Rectal smooth muscle tissue (tissue), 1 donor: ENCODE data around the gene GNS.

Experiments used
- H3K27ac ChIP-seq: one replicate; pipeline ENCODE4 v1.7.0; 2013; ENCODE audit warnings: low read depth, low read length, inconsistent platforms
- H3K27me3 ChIP-seq: one replicate; pipeline ENCODE4 v1.7.0; 2013; ENCODE audit warnings: low read length; ENCODE audit not compliant: control insufficient read depth, insufficient read depth
- H3K36me3 ChIP-seq: one replicate; pipeline ENCODE4 v1.7.0; 2013; ENCODE audit warnings: low read length; ENCODE audit not compliant: control insufficient read depth, insufficient read depth
- H3K4me1 ChIP-seq: one replicate; pipeline ENCODE4 v1.7.0; 2013; ENCODE audit warnings: low read length; ENCODE audit not compliant: control insufficient read depth, insufficient read depth
- H3K4me3 ChIP-seq: one replicate; pipeline ENCODE4 v1.7.0; 2013; ENCODE audit warnings: low read length
- H3K9ac ChIP-seq: one replicate; pipeline ENCODE4 v1.7.0; 2013; ENCODE audit warnings: low read length

Gene GNS

GRCh38 chr12:64760808-64761573 lies 1.8 kb upstream of the GNS start:
- H3K36me3 ChIP-seq, result no peaks in the 10 kb centered on the region
- no peak overlapping the region for H3K4me3 ChIP-seq
- H3K4me1 ChIP-seq, result peaks cover 2% of the 10 kb centered on the region
- H3K27ac ChIP-seq, result no peak overlapping the region
- H3K27me3 ChIP-seq, result no peaks in the 10 kb centered on the region
- H3K9ac ChIP-seq, result no peak overlapping the region

- no peak overlapping the region for H3K9ac ChIP-seq
- no peak overlapping the region for H3K27ac ChIP-seq
- H3K27me3 ChIP-seq, result no peaks in the 10 kb centered on the region
- H3K4me3 ChIP-seq, result peak overlapping the region; percentile 19
- H3K36me3 ChIP-seq, result no peaks in the 10 kb centered on the region
- peaks cover 2% of the 10 kb centered on the region for H3K4me1 ChIP-seq
Observed at GRCh38 chr12:64757771-64758170, 1.4 kb downstream of the GNS start.

- no peak overlapping the region for H3K27ac ChIP-seq
- H3K36me3 ChIP-seq, result no peaks in the 10 kb centered on the region
- no peak overlapping the region for H3K9ac ChIP-seq
- H3K4me1 ChIP-seq, result peaks cover 2% of the 10 kb centered on the region
- no peaks in the 10 kb centered on the region for H3K27me3 ChIP-seq
- no peak overlapping the region for H3K4me3 ChIP-seq
Observed at GRCh38 chr12:64756376-64756775, 2.8 kb downstream of the GNS start.

- Histone ChIP-seq H3K27ac (no peak overlapping the region), H3K9ac (no peak overlapping the region), H3K27me3 (no peaks in the 10 kb centered on the region), H3K36me3 (no peaks in the 10 kb centered on the region), H3K4me1 (no peaks in the 10 kb centered on the region), H3K4me3 (no peak overlapping the region)
Observed at GRCh38 chr12:64753427-64753826, 5.8 kb downstream of the GNS start.

GRCh38 chr12:64752833-64753238 lies 6.4 kb downstream of the GNS start:
- Histone ChIP-seq H3K27ac (no peak overlapping the region), H3K27me3 (no peaks in the 10 kb centered on the region), H3K36me3 (no peaks in the 10 kb centered on the region), H3K4me3 (no peak overlapping the region), H3K4me1 (no peaks in the 10 kb centered on the region), H3K9ac (no peak overlapping the region)

- H3K27me3 ChIP-seq, result no peaks in the 10 kb centered on the region
- no peaks in the 10 kb centered on the region for H3K4me1 ChIP-seq
- H3K36me3 ChIP-seq, result no peaks in the 10 kb centered on the region
- no peak overlapping the region for H3K27ac ChIP-seq
- no peak overlapping the region for H3K4me3 ChIP-seq
- no peak overlapping the region for H3K9ac ChIP-seq
Observed at GRCh38 chr12:64752032-64752431, 7.2 kb downstream of the GNS start.

- Histone ChIP-seq H3K4me1 (no peaks in the 10 kb centered on the region), H3K4me3 (no peak overlapping the region), H3K27ac (no peak overlapping the region), H3K27me3 (no peaks in the 10 kb centered on the region), H3K36me3 (peaks cover 5% of the 10 kb centered on the region), H3K9ac (no peak overlapping the region)
Observed at GRCh38 chr12:64749461-64750200, 9.6 kb downstream of the GNS start.

- no peak overlapping the region for H3K4me3 ChIP-seq
- no peak overlapping the region for H3K27ac ChIP-seq
- no peak overlapping the region for H3K9ac ChIP-seq
- no peaks in the 10 kb centered on the region for H3K27me3 ChIP-seq
- H3K4me1 ChIP-seq, result no peaks in the 10 kb centered on the region
- H3K36me3 ChIP-seq, result peaks cover 17% of the 10 kb centered on the region
Observed at GRCh38 chr12:64747695-64748094, 11.5 kb downstream of the GNS start.

GRCh38 chr12:64746663-64747062 lies 12.5 kb downstream of the GNS start:
- H3K4me1 ChIP-seq, result no peaks in the 10 kb centered on the region
- no peaks in the 10 kb centered on the region for H3K27me3 ChIP-seq
- peaks cover 21% of the 10 kb centered on the region for H3K36me3 ChIP-seq
- no peak overlapping the region for H3K9ac ChIP-seq
- H3K4me3 ChIP-seq, result no peak overlapping the region
- H3K27ac ChIP-seq, result no peak overlapping the region

GRCh38 chr12:64745980-64746379 lies 13.2 kb downstream of the GNS start:
- H3K4me3 ChIP-seq, result no peak overlapping the region
- no peaks in the 10 kb centered on the region for H3K4me1 ChIP-seq
- H3K27ac ChIP-seq, result no peak overlapping the region
- H3K9ac ChIP-seq, result no peak overlapping the region
- peaks cover 21% of the 10 kb centered on the region for H3K36me3 ChIP-seq
- H3K27me3 ChIP-seq, result no peaks in the 10 kb centered on the region

- no peaks in the 10 kb centered on the region for H3K4me1 ChIP-seq
- H3K9ac ChIP-seq, result no peak overlapping the region
- H3K27me3 ChIP-seq, result no peaks in the 10 kb centered on the region
- H3K36me3 ChIP-seq, result peaks cover 21% of the 10 kb centered on the region
- no peak overlapping the region for H3K4me3 ChIP-seq
- no peak overlapping the region for H3K27ac ChIP-seq
Observed at GRCh38 chr12:64745259-64745807, 13.9 kb downstream of the GNS start.

GRCh38 chr12:64744422-64745258 lies 14.6 kb downstream of the GNS start:
- H3K36me3 ChIP-seq, result peaks cover 23% of the 10 kb centered on the region

More at GRCh38 chr12:64744422-64745258, 14.6 kb downstream of the GNS start:
- H3K27me3 ChIP-seq, result no peaks in the 10 kb centered on the region
- no peak overlapping the region for H3K4me3 ChIP-seq
- H3K27ac ChIP-seq, result no peak overlapping the region
- no peak overlapping the region for H3K9ac ChIP-seq
- H3K4me1 ChIP-seq, result no peaks in the 10 kb centered on the region
